AML-193 (cell line): ENCODE results near the gene TOX4.
"Not testable (repeated sequence)": the region's sequence is repeated elsewhere in the genome, so short reads cannot be mapped to it uniquely, and the experiment has no call there.

Experiments
- DNase-seq, 2 experiments: peaks; one replicate each; lab custom pipeline; 2025; lab: John Stamatoyannopoulos, UW

TOX4 gene

GRCh38 chr14:21535545-21536417 lies 58.8 kb downstream of the TOX4 start:
- no peak for DNase-seq

- no peak for DNase-seq
Observed at GRCh38 chr14:21536418-21537089, 59.6 kb downstream of the TOX4 start.

GRCh38 chr14:21537090-21537424 lies 60.1 kb downstream of the TOX4 start:
- DNase-seq, result no peak

GRCh38 chr14:21539189-21539940 lies 62.4 kb downstream of the TOX4 start:
- DNase-seq, result no peak

GRCh38 chr14:21541413-21542074 lies 64.5 kb downstream of the TOX4 start:
- DNase-seq, result no peak

- no peak for DNase-seq
Observed at GRCh38 chr14:21543521-21543960, 66.5 kb downstream of the TOX4 start.

- no peak for DNase-seq
Observed at GRCh38 chr14:21543963-21544362, 67.0 kb downstream of the TOX4 start.

GRCh38 chr14:21544588-21544987 lies 67.6 kb downstream of the TOX4 start:
- not testable (repeated sequence) for DNase-seq
